HepG2 (cell line): Measurements from ENCODE around the gene ZNF625. TPM values are rescaled to one million over a fixed set of nuclear protein-coding genes. Genes with fewer than 3 reads are reported as not detected.

Experiments used
- KDM3A ChIP-seq: IDR thresholded peaks from 2 replicates; pipeline ENCODE4 v1.6.1; 2018; ENCODE audit warnings: low read depth, missing compliant biosample characterization
- MXD1 ChIP-seq: sonication (generic); formaldehyde crosslinking; IDR thresholded peaks from 2 replicates; pipeline ENCODE4 v1.4.0; 2020; ENCODE audit warnings: mild to moderate bottlenecking, missing genetic modification reagents
- PHF8 ChIP-seq: sonication (generic); formaldehyde crosslinking; IDR thresholded peaks from 2 replicates; pipeline ENCODE4 v1.5.0; 2020; ENCODE audit warnings: missing genetic modification reagents
- TGIF2 ChIP-seq: IDR thresholded peaks from 2 replicates; pipeline ENCODE4 v1.6.1; 2016; ENCODE audit warnings: control low read depth, missing compliant biosample characterization
- YEATS2 ChIP-seq: sonication (generic); formaldehyde crosslinking; IDR thresholded peaks from 2 replicates; pipeline ENCODE4 v1.4.0; 2020; ENCODE audit warnings: missing genetic modification reagents, borderline replicate concordance
- ZFX ChIP-seq: sonication (generic); formaldehyde crosslinking; IDR thresholded peaks from 2 replicates; pipeline ENCODE4 v1.4.0; 2020; ENCODE audit warnings: mild to moderate bottlenecking, low read depth, missing genetic modification reagents, moderate library complexity
- ZNF230 ChIP-seq: sonication (generic); formaldehyde crosslinking; IDR thresholded peaks from 2 replicates; pipeline ENCODE4 v1.4.0; 2020; ENCODE audit warnings: mild to moderate bottlenecking, missing genetic modification reagents
- ZNF337 ChIP-seq: sonication (generic); formaldehyde crosslinking; IDR thresholded peaks from 2 replicates; pipeline ENCODE4 v1.5.1; 2020; ENCODE audit warnings: missing genetic modification reagents, low read depth, mild to moderate bottlenecking, borderline replicate concordance
- polyA plus RNA-seq, 8 experiments: library from polyadenylated mRNA; depleted of rRNA in 3 of 8; stranded (reverse) in 7 of 8; unstranded in 1 of 8; fragments of >200 nt; fragmentation: Illumina TruSeq in 4 of 8; extraction: Trizol in 4 of 8; gene quantifications; 2 replicates each; pipeline versions ENCODE4 v1.2.1 to v1.2.3, GENCODE V29; 2011 to 2016; ENCODE audit warnings: low read depth in 4 of 8, missing spikeins in 1 of 8, mixed read lengths in 1 of 8; ENCODE audit not compliant: insufficient read depth in 1 of 8
- total RNA-seq, 5 experiments: library from RNA; depleted of rRNA; stranded (reverse); fragments of >200 nt; fragmentation: Illumina TruSeq; extraction: Trizol; gene quantifications; 2 replicates each; pipeline ENCODE4 v1.2.3, GENCODE V29; 2016; ENCODE audit warnings: low read depth in 1 of 5
- TF ChIP-seq, protein P1 (sequence below): sonication (generic); formaldehyde crosslinking; IDR thresholded peaks from 2 replicates; pipeline ENCODE4 v1.4.0; 2020; ENCODE audit warnings: mild to moderate bottlenecking, missing genetic modification reagents
- TF ChIP-seq, protein P2 (sequence below): sonication (generic); formaldehyde crosslinking; conservative IDR thresholded peaks from 2 replicates; pipeline ENCODE4 v1.4.0; 2020; ENCODE audit warnings: mild to moderate bottlenecking, missing genetic modification reagents, moderate library complexity

The ZNF625 gene
- total and polyA plus RNA-seq, 2 of the 13 experiments (the other 11 are each of a cell fraction or from before 2014, with no cell fraction given), result 1.7 to 12.2 TPM

- TF ChIP-seq, protein P1, sequence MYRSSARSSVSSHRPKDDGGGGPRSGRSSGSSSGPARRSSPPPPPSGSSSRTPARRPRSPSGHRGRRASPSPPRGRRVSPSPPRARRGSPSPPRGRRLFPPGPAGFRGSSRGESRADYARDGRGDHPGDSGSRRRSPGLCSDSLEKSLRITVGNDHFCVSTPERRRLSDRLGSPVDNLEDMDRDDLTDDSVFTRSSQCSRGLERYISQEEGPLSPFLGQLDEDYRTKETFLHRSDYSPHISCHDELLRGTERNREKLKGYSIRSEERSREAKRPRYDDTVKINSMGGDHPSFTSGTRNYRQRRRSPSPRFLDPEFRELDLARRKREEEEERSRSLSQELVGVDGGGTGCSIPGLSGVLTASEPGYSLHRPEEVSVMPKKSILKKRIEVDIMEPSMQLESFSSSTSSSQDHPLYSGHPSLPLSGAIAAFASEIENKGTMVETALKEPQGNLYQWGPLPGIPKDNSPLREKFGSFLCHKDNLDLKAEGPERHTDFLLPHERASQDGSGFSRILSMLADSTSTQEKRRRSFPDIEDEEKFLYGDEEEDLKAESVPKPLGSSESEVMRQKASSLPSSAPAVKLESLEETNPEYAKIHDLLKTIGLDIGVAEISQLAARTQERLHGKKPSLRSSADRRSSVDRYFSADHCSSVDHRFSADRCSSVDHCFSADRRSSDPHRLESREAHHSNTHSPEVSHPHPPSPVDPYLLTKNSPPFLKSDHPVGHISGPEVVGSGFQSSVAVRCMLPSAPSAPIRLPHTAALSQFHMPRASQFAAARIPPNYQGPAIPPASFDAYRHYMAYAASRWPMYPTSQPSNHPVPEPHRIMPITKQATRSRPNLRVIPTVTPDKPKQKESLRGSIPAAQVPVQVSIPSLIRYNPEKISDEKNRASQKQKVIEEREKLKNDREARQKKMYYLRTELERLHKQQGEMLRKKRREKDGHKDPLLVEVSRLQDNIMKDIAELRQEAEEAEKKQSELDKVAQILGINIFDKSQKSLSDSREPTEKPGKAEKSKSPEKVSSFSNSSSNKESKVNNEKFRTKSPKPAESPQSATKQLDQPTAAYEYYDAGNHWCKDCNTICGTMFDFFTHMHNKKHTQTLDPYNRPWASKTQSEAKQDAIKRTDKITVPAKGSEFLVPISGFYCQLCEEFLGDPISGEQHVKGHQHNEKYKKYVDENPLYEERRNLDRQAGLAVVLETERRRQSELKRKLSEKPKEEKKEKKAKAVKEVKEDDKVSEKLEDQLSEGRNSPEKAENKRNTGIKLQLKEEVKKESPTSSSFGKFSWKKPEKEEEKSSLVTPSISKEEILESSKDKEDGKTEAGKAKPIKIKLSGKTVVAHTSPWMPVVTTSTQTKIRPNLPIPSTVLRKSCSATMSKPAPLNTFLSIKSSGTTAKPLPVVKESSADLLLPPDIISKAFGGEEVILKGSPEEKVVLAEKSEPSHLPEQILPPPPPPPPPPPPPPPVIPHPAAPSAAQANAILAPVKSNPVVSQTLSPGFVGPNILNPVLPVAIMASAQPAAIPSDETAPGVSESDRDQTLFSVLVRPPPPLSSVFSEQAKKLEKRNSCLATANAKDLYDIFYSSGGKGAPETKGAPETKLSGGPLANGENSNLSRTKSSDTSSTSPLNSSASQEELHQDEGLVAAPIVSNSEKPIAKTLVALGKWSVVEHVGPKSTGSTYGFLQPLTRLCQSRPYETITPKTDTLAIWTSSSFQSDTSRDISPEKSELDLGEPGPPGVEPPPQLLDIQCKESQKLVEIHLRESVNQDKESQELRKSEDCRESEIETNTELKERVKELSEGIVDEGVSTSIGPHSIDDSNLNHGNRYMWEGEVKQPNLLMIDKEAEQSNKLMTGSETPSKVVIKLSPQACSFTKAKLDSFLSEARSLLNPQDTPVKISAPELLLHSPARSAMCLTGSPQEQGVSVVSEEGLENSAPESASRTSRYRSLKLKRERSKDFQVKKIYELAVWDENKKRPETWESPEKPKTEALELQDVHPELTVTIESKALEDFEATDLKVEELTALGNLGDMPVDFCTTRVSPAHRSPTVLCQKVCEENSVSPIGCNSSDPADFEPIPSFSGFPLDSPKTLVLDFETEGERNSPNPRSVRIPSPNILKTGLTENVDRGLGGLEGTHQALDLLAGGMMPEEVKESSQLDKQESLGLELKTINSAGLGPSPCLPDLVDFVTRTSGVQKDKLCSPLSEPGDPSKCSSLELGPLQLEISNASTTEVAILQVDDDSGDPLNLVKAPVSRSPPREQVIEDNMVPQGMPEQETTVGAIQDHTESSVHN (CRISPR knock-in tag), result no peak
- peak; percentile 97 for TF ChIP-seq PHF8
- TF ChIP-seq MXD1 (CRISPR knock-in tag), result peak; percentile 74; the same call in 1 of the 2 replicates
- peak; percentile 84; the same call in 1 of the 2 replicates for TF ChIP-seq ZNF230 (CRISPR knock-in tag)
- peak; percentile 76; the same call in 1 of the 2 replicates for TF ChIP-seq KDM3A (CRISPR knock-in tag)
- peak; percentile 85 for TF ChIP-seq YEATS2 (CRISPR knock-in tag)
- TF ChIP-seq, protein P2, sequence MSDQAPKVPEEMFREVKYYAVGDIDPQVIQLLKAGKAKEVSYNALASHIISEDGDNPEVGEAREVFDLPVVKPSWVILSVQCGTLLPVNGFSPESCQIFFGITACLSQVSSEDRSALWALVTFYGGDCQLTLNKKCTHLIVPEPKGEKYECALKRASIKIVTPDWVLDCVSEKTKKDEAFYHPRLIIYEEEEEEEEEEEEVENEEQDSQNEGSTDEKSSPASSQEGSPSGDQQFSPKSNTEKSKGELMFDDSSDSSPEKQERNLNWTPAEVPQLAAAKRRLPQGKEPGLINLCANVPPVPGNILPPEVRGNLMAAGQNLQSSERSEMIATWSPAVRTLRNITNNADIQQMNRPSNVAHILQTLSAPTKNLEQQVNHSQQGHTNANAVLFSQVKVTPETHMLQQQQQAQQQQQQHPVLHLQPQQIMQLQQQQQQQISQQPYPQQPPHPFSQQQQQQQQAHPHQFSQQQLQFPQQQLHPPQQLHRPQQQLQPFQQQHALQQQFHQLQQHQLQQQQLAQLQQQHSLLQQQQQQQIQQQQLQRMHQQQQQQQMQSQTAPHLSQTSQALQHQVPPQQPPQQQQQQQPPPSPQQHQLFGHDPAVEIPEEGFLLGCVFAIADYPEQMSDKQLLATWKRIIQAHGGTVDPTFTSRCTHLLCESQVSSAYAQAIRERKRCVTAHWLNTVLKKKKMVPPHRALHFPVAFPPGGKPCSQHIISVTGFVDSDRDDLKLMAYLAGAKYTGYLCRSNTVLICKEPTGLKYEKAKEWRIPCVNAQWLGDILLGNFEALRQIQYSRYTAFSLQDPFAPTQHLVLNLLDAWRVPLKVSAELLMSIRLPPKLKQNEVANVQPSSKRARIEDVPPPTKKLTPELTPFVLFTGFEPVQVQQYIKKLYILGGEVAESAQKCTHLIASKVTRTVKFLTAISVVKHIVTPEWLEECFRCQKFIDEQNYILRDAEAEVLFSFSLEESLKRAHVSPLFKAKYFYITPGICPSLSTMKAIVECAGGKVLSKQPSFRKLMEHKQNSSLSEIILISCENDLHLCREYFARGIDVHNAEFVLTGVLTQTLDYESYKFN (CRISPR knock-in tag), result peak; percentile 31; the same call in 1 of the 2 replicates
- TF ChIP-seq TGIF2 (CRISPR knock-in tag), result peak; percentile 92
- TF ChIP-seq ZNF337 (CRISPR knock-in tag), result peak; percentile 40; the same call in 1 of the 2 replicates
- peak; percentile 98 for TF ChIP-seq ZFX
Measured at GRCh38 chr19:12162882-12163806, 6.6 kb upstream of the ZNF625 start, which contains the start of gene ZNF136 (continued).
